VCaP (cell line): ENCODE measurements around the gene MEIS1.
"Not testable (repeated sequence)": the region's sequence is repeated elsewhere in the genome, so short reads cannot be mapped to it uniquely, and the experiment has no call there.

Experiments used
- H3K27ac ChIP-seq: fragments of 450-650 bp; 2 replicates; pipeline ENCODE4 v1.5.1; 2017
- CTCF ChIP-seq: fragments of 450-650 bp; conservative IDR thresholded peaks from 2 replicates; pipeline ENCODE4 v1.5.1; 2017; ENCODE audit warnings: mild to moderate bottlenecking, moderate library complexity

Gene MEIS1

DNA sequence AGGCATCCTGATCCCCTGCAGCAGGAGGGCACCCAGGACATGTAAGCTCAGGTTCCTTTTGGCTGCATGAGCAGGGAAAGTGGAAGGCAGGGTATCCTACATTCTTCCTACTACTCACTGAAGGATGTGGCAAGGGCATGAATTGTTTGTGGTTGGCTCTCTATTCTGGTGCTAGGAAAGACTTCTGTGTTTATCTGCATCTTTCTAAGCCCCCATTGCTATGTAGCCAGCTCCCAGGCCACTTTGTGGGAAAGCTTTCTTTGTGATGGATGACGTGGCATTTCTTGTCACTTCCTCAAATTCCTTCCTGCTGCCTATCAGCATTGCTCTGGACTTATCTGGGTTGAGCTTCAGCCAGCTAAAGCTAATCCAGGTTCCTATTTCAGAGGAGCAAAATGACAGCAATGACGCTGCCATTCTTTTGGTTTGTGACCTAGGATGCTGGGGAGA, 46.2 kb downstream of the MEIS1 start:
- no peak overlapping the region for H3K27ac ChIP-seq
- no peak for TF ChIP-seq CTCF

GRCh38 chr2:66485252-66485651, 50.3 kb downstream of the MEIS1 start:
- H3K27ac ChIP-seq: not testable (repeated sequence)

- peak overlapping the region; percentile 76 for H3K27ac ChIP-seq
- TF ChIP-seq CTCF: no peak
These were observed 54.0 kb downstream of the MEIS1 start for GRCh38 chr2:66488946-66489345.

GRCh38 chr2:66489436-66489835, 54.5 kb downstream of the MEIS1 start:
- TF ChIP-seq CTCF: no peak
- H3K27ac ChIP-seq: peak overlapping the region; percentile 76

- no peak for TF ChIP-seq CTCF
- H3K27ac ChIP-seq: peak overlapping the region; percentile 76
These were observed 55.7 kb downstream of the MEIS1 start for GRCh38 chr2:66490588-66491001.

GRCh38 chr2:66494708-66495107, 59.8 kb downstream of the MEIS1 start:
- TF ChIP-seq CTCF: no peak

DNA sequence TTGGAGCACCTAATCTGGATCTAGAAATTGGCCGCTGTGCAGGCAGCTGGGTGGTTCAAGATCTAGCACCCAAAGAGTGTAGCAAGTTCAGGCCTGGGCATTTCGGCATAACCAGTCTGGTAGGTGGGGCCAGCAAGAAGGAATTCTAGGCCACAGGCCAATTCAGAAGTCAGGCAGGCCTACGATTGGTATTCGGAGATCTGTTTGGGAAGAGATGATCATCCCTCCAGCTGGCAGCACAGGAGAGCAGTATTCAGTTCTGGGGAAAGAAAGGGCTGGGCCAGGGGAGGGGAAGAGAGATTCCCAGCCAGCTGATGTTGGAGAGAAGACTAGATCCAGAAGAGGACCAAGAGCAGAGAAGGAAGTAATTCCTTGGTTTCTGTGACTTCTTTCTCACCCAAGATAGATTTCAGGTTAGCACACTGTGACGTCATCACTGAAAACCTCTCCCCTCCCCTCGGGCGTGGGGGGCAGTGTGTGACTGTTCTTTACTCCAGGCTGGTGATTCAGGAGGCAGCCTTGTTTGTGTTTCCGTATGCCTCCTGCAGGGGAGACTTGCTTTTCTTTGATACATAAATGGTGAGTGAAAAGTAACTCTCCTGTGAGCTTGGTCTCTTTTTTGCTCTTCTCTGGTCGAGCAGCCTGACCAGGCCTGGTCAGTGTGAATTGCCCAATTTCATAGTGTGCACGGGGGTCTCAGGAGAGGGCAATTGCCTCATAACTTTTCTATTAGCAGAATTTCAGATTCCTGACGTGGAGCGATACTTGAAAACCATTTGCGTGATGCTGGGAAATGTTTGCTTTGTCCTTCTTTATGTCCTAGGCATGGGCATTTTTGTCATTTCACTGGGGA, 61.1 kb downstream of the MEIS1 start:
- TF ChIP-seq CTCF: no peak
- H3K27ac ChIP-seq: peak overlapping the region; percentile 31

More at GRCh38 chr2:66494708-66495107, 59.8 kb downstream of the MEIS1 start:
- H3K27ac ChIP-seq: no peak overlapping the region

DNA sequence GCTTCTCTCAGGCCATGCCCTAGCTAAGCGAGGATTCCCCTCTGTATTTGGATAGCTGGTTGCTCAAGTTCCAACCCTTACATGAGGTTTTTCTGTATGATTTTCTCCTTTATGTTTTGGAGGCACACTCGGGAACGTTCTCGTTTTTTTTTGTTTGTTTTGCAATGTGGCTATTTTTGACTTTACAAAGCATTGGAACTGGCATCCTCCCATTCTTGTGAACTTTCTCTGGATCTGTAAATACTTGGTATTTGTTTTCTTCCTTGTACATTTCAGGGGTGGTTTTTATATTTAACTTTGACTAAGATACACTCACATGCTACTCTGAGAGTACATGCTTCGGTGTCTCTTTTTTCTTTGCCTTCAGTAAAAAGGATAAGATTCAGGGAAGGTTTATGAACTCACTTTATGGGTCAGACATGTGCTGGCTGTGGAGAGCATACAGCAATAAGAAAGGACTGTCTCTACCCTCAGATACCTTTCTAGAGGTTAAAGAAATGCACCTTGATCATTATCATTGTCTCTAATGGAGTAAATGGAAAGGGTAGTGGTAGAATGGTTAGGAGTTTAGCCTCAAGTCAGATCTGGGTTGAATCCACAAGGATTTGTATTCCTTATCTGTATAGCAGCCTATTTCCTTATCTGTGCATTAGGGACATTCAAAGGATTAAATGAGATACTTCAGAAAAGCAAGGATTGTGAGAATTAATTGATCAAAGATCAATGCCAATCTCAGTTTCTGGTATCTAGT, 61.9 kb downstream of the MEIS1 start:
- TF ChIP-seq CTCF: no peak
- H3K27ac ChIP-seq: peak overlapping the region; percentile 31
